ENCODE results near the gene TACO1.

DNA sequence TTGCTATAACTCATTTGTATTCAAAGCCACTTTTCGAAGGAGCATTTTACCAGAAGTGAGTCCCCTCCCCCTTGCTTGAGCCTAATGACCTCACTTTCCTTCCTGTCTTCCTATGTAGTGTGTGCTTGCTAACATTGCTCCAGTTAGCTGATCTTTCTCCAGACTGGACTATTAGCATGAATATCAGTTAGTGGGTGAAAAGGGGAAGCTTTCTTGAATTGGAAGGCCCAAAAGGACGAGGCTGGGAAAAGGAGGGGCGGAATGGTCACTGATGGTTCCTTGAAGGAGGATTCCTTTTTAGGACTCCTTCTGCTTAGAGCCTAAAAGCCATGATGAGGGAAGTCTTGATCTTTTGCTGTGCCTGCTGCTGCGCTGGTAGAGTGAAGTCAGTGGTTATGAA, 33.5 kb downstream of the TACO1 start:
- TF ChIP-seq, protein P1, sequence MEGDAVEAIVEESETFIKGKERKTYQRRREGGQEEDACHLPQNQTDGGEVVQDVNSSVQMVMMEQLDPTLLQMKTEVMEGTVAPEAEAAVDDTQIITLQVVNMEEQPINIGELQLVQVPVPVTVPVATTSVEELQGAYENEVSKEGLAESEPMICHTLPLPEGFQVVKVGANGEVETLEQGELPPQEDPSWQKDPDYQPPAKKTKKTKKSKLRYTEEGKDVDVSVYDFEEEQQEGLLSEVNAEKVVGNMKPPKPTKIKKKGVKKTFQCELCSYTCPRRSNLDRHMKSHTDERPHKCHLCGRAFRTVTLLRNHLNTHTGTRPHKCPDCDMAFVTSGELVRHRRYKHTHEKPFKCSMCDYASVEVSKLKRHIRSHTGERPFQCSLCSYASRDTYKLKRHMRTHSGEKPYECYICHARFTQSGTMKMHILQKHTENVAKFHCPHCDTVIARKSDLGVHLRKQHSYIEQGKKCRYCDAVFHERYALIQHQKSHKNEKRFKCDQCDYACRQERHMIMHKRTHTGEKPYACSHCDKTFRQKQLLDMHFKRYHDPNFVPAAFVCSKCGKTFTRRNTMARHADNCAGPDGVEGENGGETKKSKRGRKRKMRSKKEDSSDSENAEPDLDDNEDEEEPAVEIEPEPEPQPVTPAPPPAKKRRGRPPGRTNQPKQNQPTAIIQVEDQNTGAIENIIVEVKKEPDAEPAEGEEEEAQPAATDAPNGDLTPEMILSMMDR (IDR thresholded peaks at IDR 0.05; ENCODE audit: low read depth, low read length, poor library complexity, severe bottlenecking), result no peak
- no peak for TF ChIP-seq EZH2phosphoT487 (IDR thresholded peaks at IDR 0.05; ENCODE audit: borderline replicate concordance, low read length)
